ENCODE results near the gene TUFM.
"Not testable (repeated sequence)": the region's sequence is repeated elsewhere in the genome, so short reads cannot be mapped to it uniquely, and the experiment has no call there.

The TUFM gene

GRCh38 chr16:28875134-28876018 is 29.2 kb upstream of the TUFM start:
- no peak for DNase-seq

- DNase-seq = no peak
These were observed 28.3 kb upstream of the TUFM start for GRCh38 chr16:28874406-28874805.

DNA sequence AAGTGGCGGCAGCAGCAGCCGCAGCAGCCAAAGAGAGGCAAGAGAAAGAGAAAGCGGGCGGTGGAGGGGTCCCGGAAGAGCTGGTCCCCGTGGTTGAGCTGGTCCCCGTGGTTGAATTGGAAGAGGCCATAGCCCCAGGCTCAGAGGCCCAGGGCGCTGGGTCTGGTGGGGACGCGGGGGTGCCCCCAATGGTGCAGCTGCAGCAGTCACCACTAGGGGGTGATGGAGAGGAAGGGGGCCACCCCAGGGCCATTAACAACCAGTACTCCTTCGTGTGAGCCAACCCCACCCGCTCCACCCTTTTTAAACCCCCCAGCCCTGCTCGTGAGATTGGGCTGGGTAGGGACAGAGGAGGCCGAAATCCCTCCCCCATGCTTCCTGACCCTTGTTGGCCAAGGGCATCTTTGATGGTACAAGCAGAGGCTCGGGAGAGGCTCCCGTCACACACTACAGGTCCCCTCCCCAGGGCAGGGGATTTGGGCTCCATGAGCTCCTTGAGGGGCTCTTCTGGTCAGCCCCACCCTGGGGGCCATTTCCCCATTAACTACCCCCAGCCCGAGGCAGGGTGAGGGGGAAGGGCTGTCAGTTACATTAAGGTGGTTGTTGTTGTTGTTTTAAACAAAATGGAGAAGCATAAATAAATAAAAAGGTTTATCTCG is 27.5 kb upstream of the TUFM start:
- DNase-seq = no peak

DNA sequence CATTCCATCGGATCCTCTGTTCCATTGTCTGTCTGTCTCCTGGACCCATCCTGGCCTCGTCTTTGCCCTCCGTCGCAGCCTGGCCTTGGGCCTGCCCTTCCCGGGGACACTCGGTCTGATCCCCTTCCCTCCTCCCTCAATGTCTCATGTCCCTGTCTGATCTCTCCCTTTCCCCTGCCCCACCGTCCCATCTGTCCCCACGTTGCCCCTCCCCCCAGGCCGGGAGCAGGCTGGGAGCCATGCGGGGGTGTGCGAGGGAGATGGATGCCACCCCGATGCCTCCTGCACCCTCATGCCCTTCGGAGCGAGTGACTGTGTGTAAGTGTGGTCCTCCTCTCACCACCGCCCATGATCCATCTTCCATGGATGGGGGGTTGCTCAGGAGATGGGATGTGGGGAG is 26.8 kb upstream of the TUFM start:
- no peak for DNase-seq

GRCh38 chr16:28869201-28869600 is 23.1 kb upstream of the TUFM start:
- no peak for DNase-seq

- DNase-seq = not testable (repeated sequence)
These were observed 21.5 kb upstream of the TUFM start for GRCh38 chr16:28867646-28868045.

DNA sequence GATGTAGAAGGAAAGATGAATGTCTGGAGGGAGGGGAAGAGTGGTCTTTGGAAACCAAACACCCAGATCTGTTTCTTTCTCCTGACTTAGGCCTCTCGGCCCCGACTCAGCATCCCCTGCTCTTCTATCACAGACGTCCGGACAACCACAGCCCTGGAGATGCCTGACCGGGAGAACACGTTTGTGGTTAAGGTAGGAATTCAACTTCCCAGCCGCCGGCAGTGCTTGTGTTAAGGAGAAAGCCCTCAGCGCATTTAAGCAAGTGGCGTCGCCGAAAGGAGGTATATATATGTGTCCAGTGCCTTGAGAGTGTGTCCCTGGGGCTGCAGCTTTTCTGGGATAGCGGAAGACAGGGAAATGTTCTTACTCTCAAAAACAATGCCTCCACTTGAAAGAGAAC is 21.1 kb upstream of the TUFM start:
- DNase-seq = no peak

DNA sequence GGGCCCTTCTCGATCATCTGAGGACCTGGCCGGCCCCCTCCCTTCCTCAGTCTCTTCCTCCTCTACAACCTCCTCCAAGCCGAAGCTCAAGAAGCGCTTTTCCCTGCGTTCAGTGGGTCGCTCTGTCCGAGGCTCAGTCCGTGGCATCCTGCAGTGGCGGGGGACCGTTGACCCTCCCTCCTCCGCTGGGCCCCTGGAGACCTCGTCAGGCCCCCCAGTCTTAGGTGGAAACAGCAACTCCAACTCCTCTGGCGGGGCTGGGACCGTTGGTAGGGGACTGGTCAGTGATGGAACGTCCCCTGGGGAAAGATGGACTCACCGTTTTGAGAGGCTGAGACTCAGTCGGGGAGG is 20.3 kb upstream of the TUFM start:
- no peak for DNase-seq

GRCh38 chr16:28865722-28866453 is 19.7 kb upstream of the TUFM start:
- no peak for DNase-seq

DNA sequence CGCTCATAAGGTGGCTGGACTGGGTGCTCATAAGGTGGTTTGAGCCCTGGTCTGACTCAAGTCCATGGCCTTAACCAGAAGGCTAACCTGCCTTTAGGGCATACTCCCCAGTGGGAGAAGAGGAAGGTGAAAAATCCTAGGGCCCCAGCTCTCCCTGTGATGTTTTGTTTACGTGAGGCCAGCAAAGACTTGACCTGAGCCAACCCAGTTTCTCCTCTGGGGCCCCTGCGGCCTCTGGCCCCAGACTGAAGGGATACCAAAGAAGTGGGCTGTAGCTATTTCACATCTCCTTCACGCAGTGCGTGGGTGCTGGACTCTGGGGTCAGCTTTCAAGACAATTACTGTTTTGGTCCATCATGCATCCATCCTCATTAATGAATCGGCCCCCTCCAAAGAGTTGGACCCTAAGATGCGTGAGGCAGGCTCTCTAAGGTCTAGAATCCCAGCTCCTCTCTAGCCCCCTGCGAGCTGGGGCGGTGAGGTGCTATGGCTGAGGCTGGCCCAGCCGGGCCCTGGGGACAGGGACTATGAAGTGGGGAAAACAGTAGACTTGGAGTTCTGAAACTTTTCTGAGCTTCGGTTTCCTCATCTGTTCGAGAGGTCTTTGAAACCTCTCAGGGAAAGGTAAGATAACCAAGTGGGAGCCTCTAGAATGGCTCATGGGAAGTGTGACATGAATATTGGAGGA is 19.0 kb upstream of the TUFM start:
- DNase-seq = no peak

GRCh38 chr16:28863929-28864793 is 18.0 kb upstream of the TUFM start:
- DNase-seq = no peak

DNA sequence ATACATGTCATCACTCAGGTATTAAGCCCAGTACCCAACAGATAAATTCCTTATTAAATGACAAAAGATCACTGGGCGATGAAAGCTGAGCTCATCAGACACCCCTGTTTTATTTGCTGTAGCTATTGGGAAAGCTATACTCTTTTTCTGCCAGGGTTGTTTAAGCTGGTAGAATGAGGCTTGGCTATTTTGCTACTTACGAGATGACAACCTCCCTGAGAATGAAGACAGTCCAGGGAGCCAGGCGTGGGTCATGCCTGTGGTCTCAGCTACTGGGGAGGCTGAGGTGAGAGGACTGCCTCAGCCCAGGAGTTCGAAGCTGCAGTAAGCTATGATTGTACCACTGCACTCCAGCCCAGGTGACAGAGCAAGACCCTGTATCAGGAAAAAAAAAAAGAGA is 13.2 kb upstream of the TUFM start:
- no peak for DNase-seq

DNA sequence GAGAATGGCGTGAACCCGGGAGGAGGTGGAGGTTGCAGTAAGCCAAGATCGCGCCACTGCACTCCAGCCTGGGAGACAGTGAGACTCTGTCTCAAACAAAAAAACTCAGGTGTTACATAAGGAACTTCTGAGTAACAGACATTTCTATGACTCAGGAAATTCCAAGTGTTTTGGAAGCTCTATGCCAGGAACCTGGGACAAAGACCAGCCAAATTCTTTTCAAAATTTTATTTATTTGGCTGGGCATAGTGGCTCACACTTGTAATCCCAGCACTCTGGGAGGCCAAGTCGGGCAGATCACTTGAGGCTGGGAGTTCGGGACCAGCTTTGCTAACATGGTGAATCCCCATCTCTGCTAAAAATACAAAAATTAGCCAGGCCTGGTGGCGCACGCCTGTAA is 12.3 kb upstream of the TUFM start:
- DNase-seq = no peak

- DNase-seq = no peak
These were observed 755 bp upstream of the TUFM start for GRCh38 chr16:28846933-28847273.

DNA sequence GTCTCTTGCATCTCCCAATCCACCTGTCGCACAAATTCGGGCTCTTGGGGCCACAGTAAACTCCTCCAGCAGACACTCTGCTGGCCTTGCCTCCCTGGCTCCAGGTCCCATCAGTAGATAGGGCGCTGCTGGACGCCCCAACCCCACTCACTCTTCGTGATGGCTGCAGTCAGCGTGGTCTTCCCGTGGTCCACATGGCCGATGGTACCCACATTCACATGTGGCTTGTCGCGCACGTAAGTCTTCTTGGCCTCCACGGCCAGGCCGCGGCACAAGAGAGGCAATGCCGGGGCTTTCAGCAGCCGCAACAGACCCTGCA is 428 bp downstream of the TUFM start:
- DNase-seq = no peak

DNA sequence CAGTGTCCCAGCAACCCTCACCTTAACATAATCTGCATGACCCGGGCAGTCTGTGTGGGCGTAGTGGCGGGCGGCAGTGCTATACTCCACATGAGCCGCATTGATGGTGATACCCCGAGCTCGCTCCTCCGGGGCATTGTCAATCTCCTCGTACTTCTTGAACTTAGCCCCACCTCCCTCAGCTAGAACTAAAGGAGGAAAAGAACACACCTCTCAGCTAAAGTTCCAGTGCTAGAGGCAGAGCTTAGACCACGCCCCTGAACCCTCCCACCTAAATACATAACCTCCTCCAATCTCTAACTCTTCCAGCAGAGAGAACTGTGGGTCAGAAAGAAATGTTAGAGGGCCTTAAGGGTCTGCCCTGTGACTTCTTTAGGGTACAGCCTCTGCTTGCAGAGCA is 855 bp downstream of the TUFM start:
- no peak for DNase-seq

- DNase-seq = no peak
These were observed 1.8 kb downstream of the TUFM start for GRCh38 chr16:28844226-28844885.

DNA sequence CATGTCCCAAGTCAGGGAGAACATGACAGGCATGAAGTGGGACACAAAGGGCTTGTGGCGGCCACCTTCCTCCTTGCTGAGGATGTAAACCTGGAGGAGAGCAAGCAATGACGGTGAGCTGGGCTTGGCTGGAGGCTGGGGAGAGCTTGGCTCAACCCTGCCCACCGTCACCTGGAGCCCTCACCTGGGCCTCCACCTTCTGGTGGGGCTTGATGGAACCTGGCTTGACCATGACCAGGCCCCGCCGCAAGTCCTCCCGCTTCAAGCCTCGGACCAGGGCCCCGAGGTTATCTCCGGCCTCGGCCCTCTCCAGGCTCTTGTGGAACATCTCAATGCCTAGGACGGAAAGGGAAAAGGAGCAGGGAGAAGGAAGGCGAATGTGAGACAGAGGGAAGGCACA is 2.4 kb downstream of the TUFM start:
- no peak for DNase-seq

DNA sequence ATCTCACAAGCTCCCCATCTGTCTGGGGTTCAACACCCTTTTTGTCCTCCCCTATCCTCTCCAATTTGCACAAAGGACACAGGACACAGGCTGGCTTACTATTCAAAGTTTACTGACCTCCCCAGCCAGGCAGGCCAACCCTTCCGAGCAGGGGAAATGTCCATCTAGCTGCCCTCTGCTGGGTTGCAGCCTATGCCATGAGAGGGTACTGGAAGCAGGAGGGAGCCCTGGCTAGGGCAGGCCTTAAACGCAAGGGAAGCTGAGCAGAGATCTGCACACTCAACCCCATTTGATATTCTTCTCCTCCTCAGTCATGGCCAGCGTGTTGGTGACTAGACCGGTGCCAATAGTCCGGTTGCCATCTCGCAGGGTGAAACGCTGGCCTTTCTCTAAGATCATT is 3.5 kb downstream of the TUFM start:
- no peak for DNase-seq

DNA sequence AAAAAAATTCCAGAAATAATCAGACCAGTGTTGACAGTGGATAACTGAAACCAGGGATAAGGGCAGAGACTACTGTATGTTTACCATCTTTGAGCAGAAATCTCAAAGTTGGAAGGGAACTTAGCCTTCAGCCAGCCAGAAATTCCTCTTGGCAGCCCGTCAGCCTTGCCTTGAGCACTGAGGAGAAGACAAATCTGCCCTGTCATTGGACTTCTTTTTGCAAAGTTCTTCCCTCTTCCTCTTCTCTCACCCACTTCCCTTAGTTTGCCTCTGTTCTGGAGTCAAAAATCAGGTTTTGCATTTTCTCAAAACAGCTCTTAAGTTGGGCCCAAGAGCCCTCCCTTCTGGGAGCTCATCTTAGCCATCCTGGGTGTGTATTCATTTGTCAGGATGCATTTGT is 6.2 kb downstream of the TUFM start:
- DNase-seq = no peak

- DNase-seq = no peak
These were observed 7.0 kb downstream of the TUFM start for GRCh38 chr16:28839004-28839639.

DNA sequence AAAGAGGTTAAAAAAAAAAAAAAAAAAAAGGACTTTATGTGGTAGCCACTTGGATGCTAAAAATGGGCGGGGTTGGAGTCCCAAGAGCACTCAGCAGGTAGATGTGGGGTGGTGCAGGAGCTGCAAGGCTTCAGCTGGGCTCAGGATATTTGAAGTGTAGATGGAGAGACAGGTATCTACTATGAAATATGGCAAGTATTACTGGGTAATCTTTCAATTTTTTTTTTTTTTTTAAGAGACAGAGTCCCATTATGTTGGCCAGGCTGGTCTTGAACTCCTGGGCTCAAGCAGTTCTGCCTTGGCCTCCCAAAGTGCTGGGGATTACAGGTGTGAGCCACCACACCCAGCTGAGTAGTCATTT is 7.6 kb downstream of the TUFM start:
- DNase-seq = no peak
